ENCODE data around the gene AFAP1L1. TPM values are rescaled to one million over a fixed set of nuclear protein-coding genes. Genes with fewer than 3 reads are reported as not detected.

AFAP1L1 gene
- total and polyA plus RNA-seq, 2 of the 13 experiments (the other 11 are each of a cell fraction or from before 2014, with no cell fraction given): 0.38 to 1.0 TPM

DNA sequence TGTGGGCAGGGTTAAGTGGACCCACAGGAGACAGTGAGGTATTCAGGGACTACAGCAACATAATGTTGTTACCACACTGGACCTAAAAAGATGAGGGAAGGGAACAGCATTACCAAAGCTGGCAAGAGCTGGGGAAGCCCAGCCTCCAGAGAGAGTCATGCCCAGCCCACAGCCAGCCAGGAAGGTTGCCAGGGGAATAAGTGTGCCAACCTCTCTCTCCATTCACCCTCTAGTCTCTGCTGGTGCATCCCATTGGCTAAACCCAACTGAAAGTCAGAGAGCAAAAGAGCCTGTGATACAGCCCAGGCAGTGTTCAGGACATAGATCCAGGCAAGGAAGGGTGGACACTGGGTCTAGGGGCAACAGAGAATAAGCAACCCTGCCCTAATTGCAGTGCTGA is 35.8 kb upstream of the AFAP1L1 start (continued):
- TF ChIP-seq, protein P1, sequence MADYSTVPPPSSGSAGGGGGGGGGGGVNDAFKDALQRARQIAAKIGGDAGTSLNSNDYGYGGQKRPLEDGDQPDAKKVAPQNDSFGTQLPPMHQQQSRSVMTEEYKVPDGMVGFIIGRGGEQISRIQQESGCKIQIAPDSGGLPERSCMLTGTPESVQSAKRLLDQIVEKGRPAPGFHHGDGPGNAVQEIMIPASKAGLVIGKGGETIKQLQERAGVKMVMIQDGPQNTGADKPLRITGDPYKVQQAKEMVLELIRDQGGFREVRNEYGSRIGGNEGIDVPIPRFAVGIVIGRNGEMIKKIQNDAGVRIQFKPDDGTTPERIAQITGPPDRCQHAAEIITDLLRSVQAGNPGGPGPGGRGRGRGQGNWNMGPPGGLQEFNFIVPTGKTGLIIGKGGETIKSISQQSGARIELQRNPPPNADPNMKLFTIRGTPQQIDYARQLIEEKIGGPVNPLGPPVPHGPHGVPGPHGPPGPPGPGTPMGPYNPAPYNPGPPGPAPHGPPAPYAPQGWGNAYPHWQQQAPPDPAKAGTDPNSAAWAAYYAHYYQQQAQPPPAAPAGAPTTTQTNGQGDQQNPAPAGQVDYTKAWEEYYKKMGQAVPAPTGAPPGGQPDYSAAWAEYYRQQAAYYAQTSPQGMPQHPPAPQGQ (CRISPR knock-in tag; IDR thresholded peaks at IDR 0.05; ENCODE audit: borderline replicate concordance): no peak
- TF ChIP-seq KDM6A (CRISPR knock-in tag; IDR thresholded peaks at IDR 0.05; ENCODE audit: low read depth) (no peak), ZMYM2 (CRISPR knock-in tag; IDR thresholded peaks at IDR 0.05) (no peak), NFATC3 (CRISPR knock-in tag; IDR thresholded peaks at IDR 0.05) (no peak), ASH2L (IDR thresholded peaks at IDR 0.05; ENCODE audit: insufficient read length, low read depth, low read length) (no peak)
- TF ChIP-seq, protein P2, sequence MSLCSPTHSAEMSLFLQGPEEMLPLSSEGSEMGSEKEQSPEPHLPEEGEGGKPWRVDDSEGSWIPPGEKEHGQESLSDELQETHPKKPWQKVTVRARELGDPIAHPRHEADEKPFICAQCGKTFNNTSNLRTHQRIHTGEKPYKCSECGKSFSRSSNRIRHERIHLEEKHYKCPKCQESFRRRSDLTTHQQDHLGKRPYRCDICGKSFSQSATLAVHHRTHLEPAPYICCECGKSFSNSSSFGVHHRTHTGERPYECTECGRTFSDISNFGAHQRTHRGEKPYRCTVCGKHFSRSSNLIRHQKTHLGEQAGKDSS (CRISPR knock-in tag; IDR thresholded peaks at IDR 0.05; ENCODE audit: borderline replicate concordance, low read depth): no peak

DNA sequence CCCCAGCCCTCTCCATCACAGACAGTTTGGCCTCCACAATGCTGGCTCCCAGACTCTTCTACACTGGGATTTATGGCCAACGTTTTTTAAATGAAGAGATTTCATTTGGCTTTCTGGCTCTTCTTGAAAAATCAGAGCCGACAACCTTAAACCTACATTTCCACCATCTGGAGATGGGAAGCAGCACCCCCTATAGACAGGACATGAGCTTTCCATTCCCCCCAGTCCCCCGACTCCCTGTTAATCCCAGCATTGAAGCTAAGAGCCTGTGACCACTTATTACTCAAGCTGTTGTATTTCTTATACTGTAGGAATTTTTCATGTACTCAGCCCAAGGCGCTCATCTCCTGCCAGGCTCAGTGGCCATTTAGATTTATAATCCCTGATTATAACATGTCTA is 34.0 kb upstream of the AFAP1L1 start:
- no peaks in the 10 kb centered on the region for H3K79me2 ChIP-seq (ENCODE audit: insufficient read depth, low read length)
- ChIA-PET CTCF (ENCODE audit: low intra/inter-chr PET ratio, low total read pairs) (interaction anchor here (1.2 kb wide), 1 partner anchor 96 kb away, joined by 6 read pairs; the partner anchor contains the start of gene ABLIM3), POLR2A (no interaction called here)
- H3K4me3 ChIP-seq (replicated peaks in 1 of 3; ENCODE audit: insufficient read depth in 1 of 3, low read depth in 2 of 3, low read length in 3 of 3): no peak overlapping the region
- intact Hi-C loops (cut with micrococcal nuclease; ENCODE audit: unreplicated experiment): no loop called here
- in situ Hi-C loops (cut with HindIII; ENCODE audit: extremely low pct_ligation_motif_present, low pct_unique_long_range_greater_than_20kb): no loop called here
- H3K27ac ChIP-seq (ENCODE audit: extremely low read length, insufficient read depth, low read length): no peak overlapping the region
- no peaks in the 10 kb centered on the region for H3K36me3 ChIP-seq (replicated peaks in 1 of 2; ENCODE audit: control insufficient read depth in 1 of 2, insufficient read depth in 2 of 2, low read length in 2 of 2)
- WGBS (ENCODE audit: low lambda C conversion rate): 55% methylated on average over 4 of the region's 4 CpGs
- H3K9ac ChIP-seq (ENCODE audit: insufficient read depth, low read depth, low read length): no peak overlapping the region
- TF ChIP-seq ZMYM2 (CRISPR knock-in tag; IDR thresholded peaks at IDR 0.05): no peak
- TF ChIP-seq, protein P3, sequence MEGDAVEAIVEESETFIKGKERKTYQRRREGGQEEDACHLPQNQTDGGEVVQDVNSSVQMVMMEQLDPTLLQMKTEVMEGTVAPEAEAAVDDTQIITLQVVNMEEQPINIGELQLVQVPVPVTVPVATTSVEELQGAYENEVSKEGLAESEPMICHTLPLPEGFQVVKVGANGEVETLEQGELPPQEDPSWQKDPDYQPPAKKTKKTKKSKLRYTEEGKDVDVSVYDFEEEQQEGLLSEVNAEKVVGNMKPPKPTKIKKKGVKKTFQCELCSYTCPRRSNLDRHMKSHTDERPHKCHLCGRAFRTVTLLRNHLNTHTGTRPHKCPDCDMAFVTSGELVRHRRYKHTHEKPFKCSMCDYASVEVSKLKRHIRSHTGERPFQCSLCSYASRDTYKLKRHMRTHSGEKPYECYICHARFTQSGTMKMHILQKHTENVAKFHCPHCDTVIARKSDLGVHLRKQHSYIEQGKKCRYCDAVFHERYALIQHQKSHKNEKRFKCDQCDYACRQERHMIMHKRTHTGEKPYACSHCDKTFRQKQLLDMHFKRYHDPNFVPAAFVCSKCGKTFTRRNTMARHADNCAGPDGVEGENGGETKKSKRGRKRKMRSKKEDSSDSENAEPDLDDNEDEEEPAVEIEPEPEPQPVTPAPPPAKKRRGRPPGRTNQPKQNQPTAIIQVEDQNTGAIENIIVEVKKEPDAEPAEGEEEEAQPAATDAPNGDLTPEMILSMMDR (CRISPR knock-in tag; IDR thresholded peaks at IDR 0.05): peak; percentile 28
- DNase-seq (ENCODE audit: low spot score) (no peak), ATAC-seq (peak; percentile 35; the same call in 1 of the 3 replicates), FAIRE-seq (no peak)
- H2AFZ ChIP-seq (ENCODE audit: low read length): no peak overlapping the region
- no peak overlapping the region for H3K4me2 ChIP-seq (ENCODE audit: low read depth, low read length)
- H3K27me3 ChIP-seq (ENCODE audit: control insufficient read depth in 1 of 2, insufficient read depth in 2 of 2, low read length in 2 of 2): no peaks in the 10 kb centered on the region
- H3K4me1 ChIP-seq (ENCODE audit: insufficient read depth, low read length): no peaks in the 10 kb centered on the region
- H4K20me1 ChIP-seq (ENCODE audit: insufficient read depth, low read length): no peaks in the 10 kb centered on the region
- no TSS peak for BruUV-seq (replicated peaks)
- no peaks in the 10 kb centered on the region for H3K9me3 ChIP-seq (ENCODE audit: low read length)

All from HepG2 (cell line).